ENCODE data around the gene DUSP1. TPM values are rescaled to one million over a fixed set of nuclear protein-coding genes. Genes with fewer than 3 reads are reported as not detected.

Gene DUSP1
- total and polyA plus RNA-seq, 2 of the 4 experiments (the other 2 are of a cell fraction), result 304 to 467 TPM

GRCh38 chr5:172771439-172772111 lies 580 bp upstream of the DUSP1 start:
- Histone ChIP-seq H3K36me3 (ENCODE audit: control insufficient read depth, insufficient read depth, low read length) (peaks cover 28% of the 10 kb centered on the region), H3K9ac (ENCODE audit: low read depth, low read length) (peak overlapping the region; percentile 88), H4K5ac (ENCODE audit: low read depth, low read length) (peak overlapping the region; percentile 93), H3K18ac (ENCODE audit: low read depth, low read length) (peak overlapping the region; percentile 92), H3K9me3 (ENCODE audit: control insufficient read depth, insufficient read depth, low read length) (no peaks in the 10 kb centered on the region), H2AK5ac (ENCODE audit: low read depth, low read length) (peak overlapping the region; percentile 96), H4K20me1 (ENCODE audit: insufficient read depth, low read length) (peaks cover 44% of the 10 kb centered on the region), H2AFZ (replicated peaks; ENCODE audit: low read length, poor library complexity) (peak overlapping the region; percentile 88), H3K4ac (ENCODE audit: low read depth, low read length) (peak overlapping the region; percentile 99), H2BK5ac (ENCODE audit: low read depth, low read length, poor library complexity, severe bottlenecking) (peak overlapping the region; percentile 99), H4K91ac (ENCODE audit: insufficient read depth, low read depth, low read length) (peak overlapping the region; percentile 98), H4K8ac (ENCODE audit: low read depth in 2 of 2, low read length in 2 of 2) (peak overlapping the region; percentile 92 to 96), H3K56ac (ENCODE audit: extremely low read depth, insufficient read depth, low read length) (peak overlapping the region; percentile 98), H3K27ac (ENCODE audit: insufficient read depth, low read length) (peak overlapping the region; percentile 98), H2AK9ac (replicated peaks; ENCODE audit: low read depth, low read length, poor library complexity) (peak overlapping the region; percentile 95), H3K27me3 (ENCODE audit: control insufficient read depth, insufficient read depth, low read length) (no peaks in the 10 kb centered on the region), H3K79me1 (ENCODE audit: low read depth in 1 of 2, low read length in 2 of 2) (peaks cover 10 to 46% of the 10 kb centered on the region in 2 experiments), H2BK15ac (ENCODE audit: low read depth, low read length) (peak overlapping the region; percentile 69; the same call in 2 of the 3 replicates), H2BK120ac (ENCODE audit: low read depth, low read length) (peak overlapping the region; percentile 99), H2BK20ac (ENCODE audit: low read depth, low read length) (peak overlapping the region; percentile 99), H3K4me2 (ENCODE audit: low read depth, low read length) (peak overlapping the region; percentile 92), H3K14ac (replicated peaks; ENCODE audit: low read depth, low read length) (peak overlapping the region; percentile 94), H3K23ac (ENCODE audit: low read depth, low read length) (peak overlapping the region; percentile 89), H3K4me1 (ENCODE audit: control insufficient read depth, insufficient read depth, low read length) (peaks cover 20% of the 10 kb centered on the region), H3K4me3 (ENCODE audit: insufficient read depth, low read depth, low read length) (peak overlapping the region; percentile 30), H3K9me1 (ENCODE audit: insufficient read depth, low read length) (peaks cover 17% of the 10 kb centered on the region)
- ChIA-PET CTCF (interaction anchor here (0.5 to 3.4 kb wide), 14 partner anchors 10 to 388 kb away, joined by 3 to 18 read pairs (median 4); no protein-coding TSS in a partner anchor), POLR2A (ENCODE audit: unreplicated experiment) (interaction anchor here (0.6 to 2.5 kb wide), 22 partner anchors 12 to 674 kb away, joined by 3 to 15 read pairs (median 4); no protein-coding TSS in a partner anchor)
- ATAC-seq (ENCODE audit: low read depth), result no peak
- no peak for DNase-seq
- in situ Hi-C loops (cut with MboI; ENCODE audit: low sequenced_read_pairs) (loop anchor here (10.0 kb wide), 1 partner anchor 133 kb away; no protein-coding TSS in a partner anchor), intact Hi-C loops (cut with micrococcal nuclease) (loop anchor here (1.0 to 2.0 kb wide), 5 partner anchors 24 to 132 kb away; partner anchors contain the start of gene ERGIC1), dilution Hi-C loops (cut with HindIII; ENCODE audit: low sequenced_read_pairs, unreplicated experiment) (no loop called here)
- TF ChIP-seq, protein P1, sequence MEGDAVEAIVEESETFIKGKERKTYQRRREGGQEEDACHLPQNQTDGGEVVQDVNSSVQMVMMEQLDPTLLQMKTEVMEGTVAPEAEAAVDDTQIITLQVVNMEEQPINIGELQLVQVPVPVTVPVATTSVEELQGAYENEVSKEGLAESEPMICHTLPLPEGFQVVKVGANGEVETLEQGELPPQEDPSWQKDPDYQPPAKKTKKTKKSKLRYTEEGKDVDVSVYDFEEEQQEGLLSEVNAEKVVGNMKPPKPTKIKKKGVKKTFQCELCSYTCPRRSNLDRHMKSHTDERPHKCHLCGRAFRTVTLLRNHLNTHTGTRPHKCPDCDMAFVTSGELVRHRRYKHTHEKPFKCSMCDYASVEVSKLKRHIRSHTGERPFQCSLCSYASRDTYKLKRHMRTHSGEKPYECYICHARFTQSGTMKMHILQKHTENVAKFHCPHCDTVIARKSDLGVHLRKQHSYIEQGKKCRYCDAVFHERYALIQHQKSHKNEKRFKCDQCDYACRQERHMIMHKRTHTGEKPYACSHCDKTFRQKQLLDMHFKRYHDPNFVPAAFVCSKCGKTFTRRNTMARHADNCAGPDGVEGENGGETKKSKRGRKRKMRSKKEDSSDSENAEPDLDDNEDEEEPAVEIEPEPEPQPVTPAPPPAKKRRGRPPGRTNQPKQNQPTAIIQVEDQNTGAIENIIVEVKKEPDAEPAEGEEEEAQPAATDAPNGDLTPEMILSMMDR (conservative IDR thresholded peaks at IDR 0.05; ENCODE audit: low read depth, low read length), result no peak
- TF ChIP-seq MXI1 (IDR thresholded peaks at IDR 0.05; ENCODE audit: borderline replicate concordance, low read depth, low read length) (no peak), FOS (IDR thresholded peaks at IDR 0.05; ENCODE audit: low read depth, low read length) (no peak), SMC3 (IDR thresholded peaks at IDR 0.05; ENCODE audit: low read depth, low read length) (no peak)
- TF ChIP-seq, protein P2, sequence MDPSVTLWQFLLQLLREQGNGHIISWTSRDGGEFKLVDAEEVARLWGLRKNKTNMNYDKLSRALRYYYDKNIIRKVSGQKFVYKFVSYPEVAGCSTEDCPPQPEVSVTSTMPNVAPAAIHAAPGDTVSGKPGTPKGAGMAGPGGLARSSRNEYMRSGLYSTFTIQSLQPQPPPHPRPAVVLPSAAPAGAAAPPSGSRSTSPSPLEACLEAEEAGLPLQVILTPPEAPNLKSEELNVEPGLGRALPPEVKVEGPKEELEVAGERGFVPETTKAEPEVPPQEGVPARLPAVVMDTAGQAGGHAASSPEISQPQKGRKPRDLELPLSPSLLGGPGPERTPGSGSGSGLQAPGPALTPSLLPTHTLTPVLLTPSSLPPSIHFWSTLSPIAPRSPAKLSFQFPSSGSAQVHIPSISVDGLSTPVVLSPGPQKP (IDR thresholded peaks at IDR 0.05; ENCODE audit: borderline replicate concordance, low read depth, low read length), result no peak
- no TSS peak for BruUV-seq (replicated peaks)
- 2% methylated on average over 8 of the region's 40 CpGs; no CpG with 5 or more reads in 1 of the 2 experiments for WGBS, 2 experiments (ENCODE audit: extremely low coverage in 2 of 2, insufficient read length in 1 of 2)
